ENCODE measurements around the gene URB1.

Gene URB1

DNA sequence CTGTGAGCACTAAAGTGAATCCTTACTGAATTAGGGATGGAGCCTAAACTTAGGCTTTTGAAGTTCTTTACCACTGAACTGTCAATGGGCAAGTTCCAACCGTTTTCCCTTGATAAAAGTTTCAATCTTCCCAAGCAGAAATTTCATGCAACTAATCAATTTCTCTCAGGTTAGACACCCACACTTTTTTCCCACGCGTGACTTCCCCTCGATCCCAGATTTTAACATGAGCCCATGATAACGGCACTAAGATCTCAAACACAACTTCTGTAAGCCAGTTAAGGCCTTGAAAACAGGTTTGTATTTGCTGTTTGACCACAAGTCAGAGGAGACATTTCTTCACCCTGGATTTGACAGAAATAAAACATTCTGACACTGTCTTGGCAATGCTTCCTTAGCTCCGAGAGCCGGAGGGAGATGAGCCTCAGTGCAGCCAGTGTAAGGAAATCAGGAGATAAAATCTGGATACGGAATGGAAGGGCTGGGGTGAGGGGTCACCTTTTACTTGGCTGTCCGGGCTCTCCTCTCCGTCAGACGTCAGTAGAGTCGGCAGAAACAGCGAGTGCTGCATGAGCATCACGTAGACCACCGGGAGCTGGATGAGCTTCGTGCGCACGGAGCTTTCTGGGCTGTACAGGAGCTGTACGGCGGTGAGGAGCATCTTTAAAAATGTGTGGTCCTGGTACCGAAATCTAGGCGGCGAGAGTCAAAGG lies 54.4 kb downstream of the URB1 start:
- DNase-seq = no peak

DNA sequence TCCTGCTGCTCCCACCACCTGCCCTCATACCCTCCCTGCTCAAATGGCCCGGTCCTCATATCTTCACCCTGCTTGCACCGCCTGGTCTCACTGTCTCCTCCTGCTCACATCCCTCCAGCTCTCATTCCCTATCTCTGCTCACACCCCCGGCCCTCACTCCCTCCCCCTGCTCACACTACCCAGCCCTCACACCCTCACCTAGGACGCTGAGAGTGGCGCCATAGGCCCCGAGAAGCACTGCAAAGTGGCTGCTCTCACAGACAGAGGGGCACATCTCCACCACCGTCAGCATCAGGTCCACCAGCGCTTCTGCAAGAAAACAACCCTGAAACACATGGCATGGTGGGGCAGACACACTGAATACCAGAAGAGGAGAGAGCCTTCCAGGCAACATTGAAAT lies 55.6 kb downstream of the URB1 start:
- DNase-seq = no peak

DNA sequence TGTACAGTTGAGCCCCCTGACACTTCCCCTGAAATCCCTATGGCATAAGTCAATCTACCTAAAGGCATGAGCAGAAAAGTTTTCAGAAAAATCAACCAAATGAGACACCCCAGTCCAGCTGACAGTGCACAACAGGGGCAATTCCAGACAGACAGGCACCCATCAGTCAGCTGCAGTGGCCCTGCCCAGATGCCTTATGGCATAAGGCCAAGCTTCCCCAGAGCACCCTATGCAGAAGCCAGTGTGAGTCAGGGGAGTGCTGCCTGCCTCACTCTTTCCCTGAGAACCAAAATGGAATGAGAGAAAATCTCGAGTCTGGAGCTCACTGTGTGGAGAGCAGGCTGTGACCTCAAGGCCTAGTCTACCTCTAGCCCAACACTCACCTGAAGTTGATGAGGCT lies 56.1 kb downstream of the URB1 start:
- DNase-seq = no peak

DNA sequence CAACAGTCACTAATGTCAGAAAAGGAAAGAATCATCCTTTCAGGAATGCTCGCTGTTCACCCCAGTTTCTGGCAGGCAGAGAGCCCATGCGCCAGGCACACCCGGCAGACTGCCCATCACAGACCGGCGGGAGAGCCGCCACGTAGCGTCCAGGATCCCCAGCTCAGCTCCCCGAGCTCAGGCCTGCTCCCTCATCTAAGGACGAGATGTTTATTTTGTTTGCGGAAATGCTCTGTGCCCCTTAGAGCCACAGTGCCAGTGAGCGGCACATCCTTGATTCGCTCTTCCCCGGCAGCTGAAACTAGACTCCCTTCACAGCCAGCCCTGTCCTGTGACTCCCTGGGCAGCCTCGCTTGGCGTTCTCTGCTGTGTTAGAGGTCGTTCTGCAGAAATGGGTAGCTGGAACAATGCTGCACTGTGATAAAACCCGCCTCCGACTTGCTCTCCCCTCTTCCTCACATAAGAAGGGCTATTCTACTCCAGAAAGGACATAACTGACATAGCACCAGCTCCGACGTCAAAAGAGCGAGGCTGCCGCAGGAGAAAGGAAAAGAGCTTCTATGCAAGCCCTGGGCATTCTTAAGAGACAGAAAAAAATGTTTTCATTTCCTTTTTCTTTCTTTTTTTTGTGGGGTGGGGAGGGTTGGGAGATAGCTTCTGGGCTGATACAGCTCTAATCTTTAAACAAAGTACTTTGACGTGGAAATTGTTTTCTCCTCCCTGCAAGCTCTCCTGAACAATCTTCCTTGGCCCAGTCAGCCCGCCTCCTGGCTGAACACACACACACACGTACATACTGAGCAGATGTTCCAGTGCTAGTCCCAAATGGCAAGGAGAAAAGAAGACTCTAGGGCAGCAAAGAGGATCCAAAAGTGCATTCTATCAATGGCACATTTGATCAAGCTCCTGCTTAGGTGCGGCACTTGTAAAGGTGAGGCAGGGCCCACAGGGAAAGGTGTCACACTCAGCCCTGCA lies 56.9 kb downstream of the URB1 start:
- no peak for DNase-seq

DNA sequence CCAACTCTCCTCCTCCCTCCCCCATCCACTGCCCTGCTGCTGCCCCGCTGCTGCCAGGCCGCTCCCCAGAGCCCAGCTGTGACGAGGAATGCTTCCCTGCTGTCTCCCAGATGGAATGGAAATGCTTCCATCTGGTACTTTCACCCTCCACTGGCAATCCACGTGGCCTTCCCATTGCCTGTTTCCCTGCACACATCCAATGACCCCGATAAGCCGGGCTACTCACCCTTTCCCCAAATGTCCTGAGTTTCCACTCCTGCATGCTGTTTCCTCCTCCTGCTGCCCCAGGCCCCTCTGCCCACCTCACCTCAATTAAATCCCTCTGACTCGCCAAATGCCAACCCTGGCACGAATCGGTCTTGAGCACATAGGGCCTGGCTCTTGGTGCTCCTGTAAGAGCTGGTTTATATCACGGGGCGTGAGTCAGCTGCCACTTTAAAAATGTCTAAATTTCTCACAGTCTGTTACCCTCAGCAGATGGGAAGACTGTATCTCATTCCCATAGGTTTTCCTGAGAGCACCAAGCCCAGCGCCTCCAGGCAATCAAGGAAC lies 57.8 kb downstream of the URB1 start:
- DNase-seq = no peak

DNA sequence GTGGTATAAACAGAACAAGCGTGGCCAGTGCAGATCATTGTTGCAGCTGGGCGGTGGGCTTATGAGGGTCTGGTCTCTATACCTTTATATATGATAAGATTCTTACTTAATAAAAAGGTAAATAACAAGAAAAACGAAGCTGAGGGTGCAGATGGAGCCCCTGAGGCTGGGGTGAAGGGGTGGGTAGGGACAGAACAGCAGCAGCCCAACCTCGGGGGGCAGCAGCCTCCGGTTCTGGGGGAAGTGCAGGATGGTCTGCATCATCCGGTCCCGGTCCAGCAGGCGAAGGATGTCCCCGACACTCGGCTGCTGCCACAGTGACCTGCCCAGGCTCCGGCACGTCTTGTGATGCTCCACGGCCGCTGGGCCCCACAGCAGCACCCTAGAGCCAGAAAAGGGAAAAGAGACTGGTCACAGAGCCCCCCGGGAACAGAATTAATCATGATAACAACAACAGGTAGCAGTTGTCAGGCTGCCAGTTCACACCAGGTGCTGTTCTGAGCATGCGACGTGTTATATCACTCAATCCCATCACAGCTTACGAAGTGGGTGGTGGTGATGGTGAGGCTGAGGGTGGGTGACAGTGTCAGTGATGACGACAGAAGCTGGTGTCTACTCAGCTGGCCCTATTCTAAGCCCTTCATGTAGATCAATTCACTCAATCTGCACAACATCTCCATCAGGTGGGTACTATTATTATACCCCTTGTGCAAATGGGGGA lies 58.7 kb downstream of the URB1 start:
- no peak for DNase-seq

DNA sequence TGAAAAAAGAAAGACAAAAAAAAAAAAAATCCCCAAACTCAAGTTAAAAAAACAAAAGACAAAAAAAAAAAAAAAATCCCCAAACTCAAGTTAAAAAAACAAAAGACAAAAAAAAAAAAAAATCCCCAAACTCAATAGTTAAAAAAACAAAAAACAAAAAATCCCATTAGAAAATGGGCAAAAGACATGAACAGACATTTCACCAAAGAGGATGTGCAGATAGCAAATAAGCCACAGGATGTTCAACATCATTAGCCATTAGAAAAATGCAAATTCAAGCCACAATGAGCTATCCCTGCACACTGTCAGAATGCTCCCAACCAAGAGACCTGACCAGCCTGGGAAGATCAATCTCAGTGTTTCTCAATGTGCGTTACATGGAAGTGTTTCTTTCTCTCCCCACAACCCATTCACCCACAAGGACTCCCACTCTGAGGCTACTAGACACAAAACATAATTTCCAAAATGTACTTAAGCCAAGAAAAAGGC lies 60.3 kb downstream of the URB1 start:
- DNase-seq = no peak

DNA sequence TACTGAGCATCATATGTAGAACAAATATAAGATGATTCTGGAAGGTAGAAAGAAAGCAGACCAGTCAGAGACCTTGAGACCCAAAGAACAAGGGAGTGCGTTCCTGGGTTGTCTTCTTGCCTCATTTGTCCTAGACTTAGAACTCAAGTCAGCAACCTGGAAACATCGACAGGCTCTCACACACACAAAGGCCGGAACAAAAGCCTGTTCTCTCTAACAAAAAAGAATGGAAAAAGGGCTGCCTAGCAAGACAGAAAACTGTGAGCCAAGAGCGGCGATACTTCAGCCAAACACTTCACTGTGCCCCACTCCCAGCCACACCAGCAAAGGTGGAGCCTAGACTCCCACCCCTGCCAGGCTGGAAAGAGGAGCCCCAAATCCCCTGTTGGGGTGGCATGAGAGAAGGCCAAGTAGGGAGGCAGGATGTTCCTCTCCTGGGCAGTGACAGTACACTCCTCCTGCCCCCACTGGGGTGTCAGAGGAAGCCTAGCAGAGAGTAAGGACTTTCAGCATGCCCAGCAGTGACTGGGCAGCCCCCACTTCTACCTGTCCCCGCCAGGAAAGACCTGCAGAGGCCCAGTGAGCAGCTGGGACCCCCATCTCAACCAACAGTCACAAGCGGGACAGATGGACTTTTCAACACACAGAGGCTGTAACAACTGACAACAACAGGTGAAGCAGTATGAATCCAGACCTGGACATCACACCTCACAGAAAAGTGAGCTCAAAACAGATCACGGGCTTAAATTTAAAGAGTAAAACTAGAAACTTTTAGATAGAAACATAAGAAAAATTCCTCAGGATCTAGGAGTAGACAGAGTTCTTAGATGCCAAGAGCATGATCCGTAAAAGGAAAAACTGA lies 61.1 kb downstream of the URB1 start:
- DNase-seq = no peak

DNA sequence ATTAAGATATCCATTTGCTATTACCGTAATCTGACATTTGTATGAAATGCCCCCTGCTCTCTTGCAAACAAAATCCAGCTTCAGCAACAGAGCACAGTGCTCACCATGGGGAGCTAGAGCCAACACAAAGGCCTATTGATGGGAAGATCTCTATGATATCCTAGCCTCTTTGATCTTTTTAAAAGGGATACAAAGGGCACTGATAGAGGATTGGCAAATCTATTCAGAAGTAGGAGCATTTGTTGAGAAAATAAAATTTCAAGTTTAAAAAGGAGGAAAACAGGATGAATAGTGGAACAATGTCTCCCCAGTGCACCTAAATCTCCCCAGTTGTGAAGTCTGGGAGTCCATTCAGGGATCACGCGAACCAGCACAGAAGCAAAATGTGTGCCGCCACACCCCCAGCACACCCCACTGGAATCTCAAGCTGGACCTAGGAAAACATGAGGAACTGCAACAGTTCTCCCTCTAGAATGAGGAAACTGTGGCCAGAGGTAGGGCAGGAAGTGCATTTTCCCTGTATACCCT lies 62.0 kb downstream of the URB1 start:
- DNase-seq = no peak

DNA sequence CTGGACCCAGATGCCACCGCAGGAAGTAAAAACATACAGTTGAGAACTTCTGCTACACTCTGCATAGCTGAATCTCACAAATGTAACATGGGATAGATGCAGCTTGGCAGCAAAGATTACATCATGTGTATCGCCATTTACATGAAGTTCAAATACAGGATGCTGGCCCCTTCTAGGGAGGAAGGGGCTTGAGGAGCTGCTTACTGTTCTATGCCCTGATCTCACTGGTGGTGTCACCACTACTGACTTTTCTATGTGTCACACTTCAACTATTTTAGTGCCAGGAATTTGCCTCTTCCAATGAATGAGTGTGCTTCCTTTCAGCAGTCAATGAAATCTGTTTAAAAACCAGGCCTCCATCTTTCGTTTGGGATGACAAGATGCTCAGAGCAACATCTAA lies 63.0 kb downstream of the URB1 start:
- DNase-seq = no peak

DNA sequence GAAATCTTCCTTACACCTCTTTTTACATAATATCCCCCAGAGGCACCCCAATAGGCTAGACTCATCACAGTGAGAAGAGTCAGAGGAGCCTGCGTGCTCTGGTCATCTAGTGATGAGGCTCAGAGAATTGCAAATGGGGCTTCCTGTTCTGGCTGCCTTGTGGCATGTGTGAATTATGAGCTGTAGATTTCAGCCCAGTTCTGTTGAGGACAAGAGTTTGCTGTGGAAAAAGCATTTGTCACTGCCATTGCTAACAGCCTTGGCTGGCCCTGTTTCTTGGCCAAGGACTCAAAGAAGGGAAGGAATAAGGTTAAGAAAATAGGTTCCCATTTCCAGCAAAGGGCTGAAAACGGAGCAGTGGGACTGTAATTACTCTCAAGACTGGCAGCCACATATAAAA lies 63.5 kb downstream of the URB1 start:
- DNase-seq = no peak

DNA sequence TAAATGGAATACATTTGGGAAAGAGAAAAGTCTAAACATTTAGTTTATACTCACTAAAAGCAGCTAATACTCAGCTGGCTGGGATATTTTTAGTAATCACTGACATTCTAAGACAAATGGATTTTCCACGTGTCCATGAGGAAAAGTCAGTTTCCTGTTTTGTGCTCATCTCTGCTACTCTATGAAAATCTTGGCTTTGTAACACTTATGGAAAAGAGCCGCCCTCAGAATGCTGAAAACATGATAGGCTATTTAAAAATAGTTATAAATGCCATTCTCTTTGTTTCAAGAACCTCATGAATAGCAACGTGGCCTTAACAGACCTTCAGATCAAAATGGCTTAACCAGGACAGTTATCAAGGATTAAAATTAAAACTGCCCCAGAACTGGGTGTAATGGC lies 64.2 kb downstream of the URB1 start:
- DNase-seq = no peak

DNA sequence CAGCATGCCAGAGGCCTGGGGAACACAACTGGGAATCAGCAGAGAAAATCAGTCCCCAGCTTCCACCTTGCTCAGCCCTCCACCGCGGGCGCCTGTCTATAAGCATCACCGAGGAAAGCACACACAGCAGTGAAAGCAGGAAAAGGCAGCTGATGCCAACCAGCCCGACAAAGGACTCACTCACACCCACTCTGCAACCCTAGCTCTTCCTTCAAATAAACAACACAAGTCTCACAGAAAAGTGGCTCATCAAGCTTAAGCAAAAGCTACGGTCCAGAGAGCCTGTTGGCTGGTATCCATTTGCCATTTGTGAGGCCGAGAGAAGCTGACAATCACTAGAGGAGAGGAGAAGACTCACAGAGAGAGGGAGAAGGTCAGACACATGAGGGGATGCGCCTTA lies 67.1 kb downstream of the URB1 start:
- no peak for DNase-seq

DNA sequence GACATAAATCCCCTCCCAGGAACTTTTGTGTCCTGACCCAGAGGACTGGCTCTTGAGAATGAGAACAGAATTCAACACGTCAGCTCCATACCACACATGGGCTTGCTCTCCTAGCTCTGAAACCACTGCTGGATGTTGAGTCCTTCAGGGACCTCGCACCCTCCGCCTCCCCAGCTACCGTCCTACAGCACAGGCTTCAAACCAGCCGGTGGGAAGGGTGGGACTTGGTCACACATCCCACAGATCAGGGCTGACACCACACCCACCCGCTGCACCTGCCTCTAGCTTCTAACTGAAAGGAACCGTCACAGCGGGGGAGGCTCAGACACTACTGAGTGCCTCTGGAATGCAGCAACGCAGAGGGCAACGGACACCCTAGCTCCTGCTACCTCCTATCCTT lies 70.1 kb downstream of the URB1 start:
- no peak for DNase-seq

DNA sequence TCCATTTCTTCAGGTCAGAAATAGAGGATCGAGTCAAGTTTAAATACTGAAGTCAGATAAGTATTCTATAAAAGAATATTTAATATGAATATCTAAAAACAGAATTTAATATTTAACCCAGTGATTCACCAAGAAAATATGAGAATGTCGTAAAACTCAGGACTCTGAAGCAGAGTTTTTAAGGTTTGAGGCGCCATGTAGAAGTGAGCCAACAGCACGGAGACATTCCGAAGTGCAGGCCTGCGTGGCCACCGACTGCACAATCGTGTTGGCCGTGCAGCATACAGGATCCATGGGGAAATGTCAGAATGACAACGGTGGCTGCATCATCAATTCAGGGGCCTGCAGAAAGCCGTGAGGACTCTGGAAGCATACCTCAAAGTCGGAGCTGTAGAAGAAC lies 70.7 kb downstream of the URB1 start:
- DNase-seq = no peak

DNA sequence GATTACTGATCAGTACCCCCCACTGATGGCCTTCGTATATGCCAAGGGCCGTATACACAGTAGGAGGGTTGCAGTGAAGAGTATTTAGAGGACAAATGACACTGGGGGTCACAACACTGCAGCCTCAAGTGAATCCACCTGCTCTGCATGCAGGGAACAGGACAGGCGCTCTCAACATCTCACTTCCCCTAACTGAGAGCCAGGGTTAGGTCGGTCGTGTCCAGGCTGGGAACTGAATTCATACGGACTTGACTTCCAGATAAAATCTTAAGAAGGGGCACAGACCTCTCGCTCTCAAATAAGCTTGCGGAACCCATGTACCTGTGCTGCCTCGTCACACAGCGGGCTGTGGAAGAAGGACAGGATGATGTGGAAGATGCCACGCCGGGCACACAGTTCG lies 71.3 kb downstream of the URB1 start:
- no peak for DNase-seq

DNA sequence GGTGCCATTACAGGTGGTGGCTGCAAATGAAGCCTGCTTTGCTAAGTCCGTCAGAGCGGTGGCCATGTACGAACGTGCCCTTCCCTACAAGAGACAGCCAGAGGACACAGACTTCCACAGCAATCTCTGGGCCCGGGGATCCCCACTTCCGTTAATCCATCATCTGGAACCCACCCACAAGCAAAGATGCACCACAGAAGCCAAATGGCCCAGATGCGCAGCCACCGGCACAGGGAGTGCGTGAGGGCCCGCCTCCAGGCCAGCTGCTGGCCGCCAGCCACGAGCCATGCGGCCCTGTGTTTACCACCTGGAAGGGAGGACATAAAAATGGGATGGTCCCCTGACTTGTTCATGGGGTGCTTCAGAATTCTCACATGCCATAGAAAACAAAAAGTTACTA lies 72.1 kb downstream of the URB1 start:
- no peak for DNase-seq

DNA sequence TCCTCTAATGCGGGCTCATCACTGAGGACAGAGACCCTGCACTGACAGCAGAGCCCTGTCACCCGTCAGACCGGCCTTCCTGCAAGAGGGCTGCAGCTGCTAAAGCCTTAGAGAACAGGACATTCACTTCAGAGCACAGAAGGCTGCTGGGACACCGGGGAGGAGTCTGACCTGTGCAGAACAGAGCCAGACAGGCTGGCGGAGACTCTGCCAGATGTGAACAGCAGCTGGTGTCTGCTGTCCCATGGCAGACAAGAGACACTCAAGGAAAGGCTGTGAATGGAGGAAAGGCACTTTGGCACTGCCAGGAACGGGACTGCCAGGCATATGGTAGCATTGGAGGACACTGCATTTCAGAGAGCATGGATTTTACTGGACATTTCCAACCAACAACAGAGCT lies 72.8 kb downstream of the URB1 start:
- no peak for DNase-seq

DNA sequence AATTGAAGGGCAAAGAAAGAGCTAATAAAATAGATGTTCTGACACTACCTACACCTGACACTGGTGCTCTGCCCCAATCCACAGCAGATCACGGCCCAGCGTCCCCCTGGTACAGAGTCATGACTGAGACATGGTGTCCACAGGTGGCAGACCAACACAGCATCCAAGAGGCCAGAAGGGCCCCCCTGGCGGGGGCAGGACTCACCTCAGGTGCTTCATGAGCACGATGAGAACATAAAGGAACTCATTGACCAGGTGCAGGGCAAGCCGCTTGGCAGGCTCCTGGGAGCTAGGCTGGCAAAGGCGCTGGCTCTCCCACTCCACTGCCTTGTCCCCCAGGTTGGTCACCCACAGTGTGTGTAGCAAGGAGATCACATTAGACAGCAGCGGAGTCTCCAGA lies 73.8 kb downstream of the URB1 start:
- DNase-seq = no peak

DNA sequence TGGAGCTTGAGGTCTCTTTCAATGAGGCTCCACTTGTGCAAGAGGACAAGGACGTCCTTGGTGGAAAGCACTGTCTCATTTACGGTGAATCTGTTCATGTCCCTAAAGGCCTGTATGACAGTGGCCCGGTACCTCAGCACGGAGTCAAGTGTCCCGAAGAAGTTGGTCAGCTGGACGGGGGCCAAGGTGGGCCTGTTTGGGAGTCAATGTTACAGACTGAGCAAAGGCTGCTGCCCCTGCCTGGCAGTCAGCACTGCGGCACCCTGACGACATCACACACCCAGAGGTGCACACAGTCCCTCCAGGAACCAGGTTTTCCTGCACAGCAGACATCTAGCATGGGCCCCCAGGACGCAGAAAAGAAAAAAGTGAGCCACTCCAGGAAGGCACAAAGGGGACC lies 75.1 kb downstream of the URB1 start:
- no peak for DNase-seq

DNA sequence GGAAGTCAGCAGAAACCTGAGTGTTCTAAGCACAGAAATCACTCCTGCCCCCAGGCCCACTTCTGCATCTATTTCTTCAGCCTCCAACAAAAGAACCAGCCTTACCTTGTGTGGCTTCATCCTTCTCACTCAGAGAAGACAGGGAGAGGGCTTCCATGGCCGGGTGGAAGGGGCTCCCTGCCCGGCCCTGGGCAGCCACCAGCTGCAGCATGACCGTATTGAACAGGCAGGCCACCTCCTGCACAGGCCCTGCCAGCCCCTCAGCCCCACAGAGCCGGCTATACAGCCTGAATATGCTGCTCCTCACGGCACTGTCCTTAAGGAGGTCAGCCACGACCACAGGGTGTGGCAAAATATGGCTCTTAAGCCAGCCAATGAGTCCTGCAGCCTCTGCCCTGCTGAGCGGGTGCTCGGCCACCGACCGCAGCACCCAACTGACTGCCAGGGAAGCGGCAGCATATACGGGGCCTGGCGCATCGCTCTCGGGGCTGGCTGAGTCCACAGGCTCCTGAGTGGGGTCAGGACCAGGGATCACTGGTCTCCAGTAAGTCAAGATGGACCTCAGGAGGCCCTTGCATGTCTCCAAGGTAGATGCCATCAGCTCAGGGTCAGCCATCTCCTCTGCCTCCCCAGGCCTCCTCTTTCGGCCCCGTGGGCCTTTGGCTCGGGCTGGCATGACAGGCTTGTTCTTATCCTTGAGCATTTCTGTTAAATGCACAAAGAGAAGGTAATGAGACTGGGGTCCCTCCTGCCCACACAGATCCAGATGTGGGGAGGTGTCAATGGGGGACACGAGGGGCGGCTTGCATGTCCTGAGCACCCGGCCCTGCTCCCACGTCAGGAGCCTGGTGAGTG lies 76.2 kb downstream of the URB1 start:
- DNase-seq = no peak
